ENCODE measurements around the gene WDR6.
A peak's percentile ranks its signal among the peaks of the same experiment; 100 is the strongest.
"Not testable (repeated sequence)": the region's sequence is repeated elsewhere in the genome, so short reads cannot be mapped to it uniquely, and the experiment has no call there.

Gene WDR6

DNA sequence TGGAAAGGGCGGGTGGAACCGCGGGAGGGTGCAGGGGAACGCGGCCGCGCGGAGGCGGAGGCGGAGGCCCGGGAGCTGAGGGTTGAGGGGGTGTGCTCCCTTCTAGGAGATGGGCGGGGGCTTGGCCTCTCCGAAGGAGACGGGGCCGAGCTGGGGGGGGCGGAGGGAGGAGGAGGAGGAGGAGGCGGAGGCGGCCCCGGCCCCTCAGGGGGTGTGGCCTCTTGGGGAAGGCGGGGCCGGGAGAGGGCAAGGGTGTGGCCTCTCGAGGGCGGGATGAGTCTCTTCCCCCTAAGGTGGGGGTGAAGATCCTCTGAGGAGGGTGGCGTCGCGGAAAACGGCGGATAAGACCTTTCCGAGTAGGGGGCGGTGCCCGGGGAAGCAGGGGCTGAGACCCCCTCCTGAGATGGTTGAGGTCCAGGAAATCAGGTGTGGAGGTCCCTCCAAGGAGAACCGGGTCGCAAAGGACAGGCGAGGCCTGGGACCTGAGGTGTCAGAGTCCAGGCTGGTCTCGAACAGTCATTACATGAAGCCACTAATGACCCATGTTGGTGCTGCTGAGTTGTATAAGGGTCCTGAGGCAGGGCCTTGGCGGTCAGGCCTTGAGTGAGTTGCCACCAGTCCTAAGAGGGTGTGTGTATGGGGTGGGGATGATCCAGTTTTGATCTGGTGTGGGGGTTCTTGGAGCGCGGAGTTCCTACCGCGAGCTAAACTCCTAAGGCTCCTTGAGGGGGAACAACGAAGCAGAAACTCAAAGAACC, 759 bp downstream of the WDR6 start:
- Histone ChIP-seq H2BK12ac (ENCODE audit: low read length) (no peak overlapping the region), H3K4me3 (ENCODE audit: low read length in 2 of 2) (peak overlapping the region; percentile 83 to 97), H2BK120ac (ENCODE audit: low read depth, low read length) (peak overlapping the region; percentile 37), H3K14ac (ENCODE audit: low read length) (peak overlapping the region; percentile 97), H3K9ac (ENCODE audit: low read depth, low read length, poor library complexity) (peak overlapping the region; percentile 100), H2BK5ac (ENCODE audit: low read length) (peak overlapping the region; percentile 94), H3K36me3 (replicated peaks in 1 of 2; ENCODE audit: control insufficient read depth in 2 of 2, insufficient read depth in 2 of 2, low read length in 2 of 2) (peaks cover 20 to 43% of the 10 kb centered on the region in 2 donors), H3K18ac (ENCODE audit: low read length) (peak overlapping the region; percentile 99), H3K27ac (replicated peaks; ENCODE audit: low read length) (peak overlapping the region; percentile 95), H3K79me1 (ENCODE audit: low read depth, low read length) (peaks cover 20% of the 10 kb centered on the region), H3K4me2 (ENCODE audit: insufficient read depth, low read length, poor library complexity, severe bottlenecking) (peak overlapping the region; percentile 81), H4K8ac (ENCODE audit: low read depth, low read length) (no peak overlapping the region), H2AFZ (ENCODE audit: low read length) (peak overlapping the region; percentile 89), H3K9me3 (replicated peaks in 1 of 2; ENCODE audit: control insufficient read depth in 2 of 2, insufficient read depth in 1 of 2, low read depth in 1 of 2, low read length in 2 of 2) (no peaks in the 10 kb centered on the region), H2AK5ac (ENCODE audit: low read depth, low read length) (peak overlapping the region; percentile 77), H3K27me3 (ENCODE audit: control insufficient read depth in 3 of 3, insufficient read depth in 3 of 3, low read depth in 1 of 3, low read length in 3 of 3) (no peaks in the 10 kb centered on the region), H3K4ac (ENCODE audit: low read length) (peak overlapping the region; percentile 96), H2BK15ac (ENCODE audit: low read length) (no peak overlapping the region), H3K4me1 (ENCODE audit: control insufficient read depth in 2 of 2, insufficient read depth in 1 of 2, low read depth in 1 of 2, low read length in 2 of 2) (peaks cover 13 to 15% of the 10 kb centered on the region in 2 donors), H4K91ac (ENCODE audit: low read depth, low read length, poor library complexity) (peak overlapping the region; percentile 99), H3K23ac (ENCODE audit: low read depth, low read length, poor library complexity) (peak overlapping the region; percentile 67)
- no CpG with 5 or more reads among the region's 41 CpGs for WGBS, 2 donors (ENCODE audit: extremely low coverage in 2 of 2, insufficient read length in 2 of 2, insufficient replicate concordance in 1 of 2)
- DNase-seq (ENCODE audit: low spot score) = peak; percentile 86

- not testable (repeated sequence) for DNase-seq (ENCODE audit: low spot score)
Observed at GRCh38 chr3:49008627-49009026, 1.4 kb downstream of the WDR6 start.

GRCh38 chr3:49009396-49009795, 2.2 kb downstream of the WDR6 start:
- DNase-seq (ENCODE audit: low spot score) = no peak
- Histone ChIP-seq H3K4ac (ENCODE audit: low read length) (no peak overlapping the region), H2BK15ac (ENCODE audit: low read length) (no peak overlapping the region), H3K4me1 (ENCODE audit: control insufficient read depth in 2 of 2, insufficient read depth in 1 of 2, low read depth in 1 of 2, low read length in 2 of 2) (peaks cover 11 to 15% of the 10 kb centered on the region in 2 donors), H3K79me1 (ENCODE audit: low read depth, low read length) (peaks cover 31% of the 10 kb centered on the region), H3K9me3 (replicated peaks in 1 of 2; ENCODE audit: control insufficient read depth in 2 of 2, insufficient read depth in 1 of 2, low read depth in 1 of 2, low read length in 2 of 2) (no peaks in the 10 kb centered on the region), H3K9ac (ENCODE audit: low read depth, low read length, poor library complexity) (no peak overlapping the region), H3K4me3 (ENCODE audit: low read length in 2 of 2) (no peak overlapping the region), H4K8ac (ENCODE audit: low read depth, low read length) (no peak overlapping the region), H2BK12ac (ENCODE audit: low read length) (no peak overlapping the region), H3K18ac (ENCODE audit: low read length) (no peak overlapping the region), H3K4me2 (ENCODE audit: insufficient read depth, low read length, poor library complexity, severe bottlenecking) (no peak overlapping the region), H2AFZ (ENCODE audit: low read length) (no peak overlapping the region), H3K36me3 (replicated peaks in 1 of 2; ENCODE audit: control insufficient read depth in 2 of 2, insufficient read depth in 2 of 2, low read length in 2 of 2) (peaks cover 34 to 57% of the 10 kb centered on the region in 2 donors), H3K23ac (ENCODE audit: low read depth, low read length, poor library complexity) (no peak overlapping the region), H3K14ac (ENCODE audit: low read length) (no peak overlapping the region), H2BK5ac (ENCODE audit: low read length) (no peak overlapping the region), H2BK120ac (ENCODE audit: low read depth, low read length) (no peak overlapping the region), H3K27me3 (ENCODE audit: control insufficient read depth in 3 of 3, insufficient read depth in 3 of 3, low read depth in 1 of 3, low read length in 3 of 3) (no peaks in the 10 kb centered on the region), H3K27ac (replicated peaks; ENCODE audit: low read length) (no peak overlapping the region), H2AK5ac (ENCODE audit: low read depth, low read length) (no peak overlapping the region), H4K91ac (ENCODE audit: low read depth, low read length, poor library complexity) (no peak overlapping the region)
- no CpG with 5 or more reads among the region's 3 CpGs for WGBS, 2 donors (ENCODE audit: extremely low coverage in 2 of 2, insufficient read length in 2 of 2, insufficient replicate concordance in 1 of 2)

More at GRCh38 chr3:49008627-49009026, 1.4 kb downstream of the WDR6 start:
- not testable (repeated sequence) for H3K14ac ChIP-seq (ENCODE audit: low read length); H2BK15ac ChIP-seq (ENCODE audit: low read length); H2AK5ac ChIP-seq (ENCODE audit: low read depth, low read length); H2BK120ac ChIP-seq (ENCODE audit: low read depth, low read length); H2BK5ac ChIP-seq (ENCODE audit: low read length); H3K4me2 ChIP-seq (ENCODE audit: insufficient read depth, low read length, poor library complexity, severe bottlenecking); H3K18ac ChIP-seq (ENCODE audit: low read length); H3K9ac ChIP-seq (ENCODE audit: low read depth, low read length, poor library complexity); H4K8ac ChIP-seq (ENCODE audit: low read depth, low read length); H3K27me3 ChIP-seq (ENCODE audit: control insufficient read depth in 3 of 3, insufficient read depth in 3 of 3, low read depth in 1 of 3, low read length in 3 of 3); H3K9me3 ChIP-seq (replicated peaks in 1 of 2; ENCODE audit: control insufficient read depth in 2 of 2, insufficient read depth in 1 of 2, low read depth in 1 of 2, low read length in 2 of 2); H4K91ac ChIP-seq (ENCODE audit: low read depth, low read length, poor library complexity); H2BK12ac ChIP-seq (ENCODE audit: low read length); H3K23ac ChIP-seq (ENCODE audit: low read depth, low read length, poor library complexity); H3K4ac ChIP-seq (ENCODE audit: low read length); H2AFZ ChIP-seq (ENCODE audit: low read length); H3K27ac ChIP-seq (replicated peaks; ENCODE audit: low read length)
- H3K79me1 ChIP-seq (ENCODE audit: low read depth, low read length) = peaks cover 26% of the 10 kb centered on the region
- H3K36me3 ChIP-seq (replicated peaks in 1 of 2; ENCODE audit: control insufficient read depth in 2 of 2, insufficient read depth in 2 of 2, low read length in 2 of 2) = peaks cover 26 to 49% of the 10 kb centered on the region in 2 donors
- peak overlapping the region; percentile 81 to 83 for H3K4me3 ChIP-seq (ENCODE audit: low read length in 2 of 2)
- no CpG with 5 or more reads among the region's 5 CpGs for WGBS, 2 donors (ENCODE audit: extremely low coverage in 2 of 2, insufficient read length in 2 of 2, insufficient replicate concordance in 1 of 2)
- H3K4me1 ChIP-seq (ENCODE audit: control insufficient read depth in 2 of 2, insufficient read depth in 1 of 2, low read depth in 1 of 2, low read length in 2 of 2) = peaks cover 13 to 15% of the 10 kb centered on the region in 2 donors

GRCh38 chr3:49012441-49013017, 5.3 kb downstream of the WDR6 start:
- Histone ChIP-seq H3K4ac (ENCODE audit: low read length) (no peak overlapping the region), H3K23ac (ENCODE audit: low read depth, low read length, poor library complexity) (no peak overlapping the region), H3K27ac (replicated peaks; ENCODE audit: low read length) (no peak overlapping the region), H2BK15ac (ENCODE audit: low read length) (no peak overlapping the region), H3K9me3 (replicated peaks in 1 of 2; ENCODE audit: control insufficient read depth in 2 of 2, insufficient read depth in 1 of 2, low read depth in 1 of 2, low read length in 2 of 2) (no peaks in the 10 kb centered on the region), H3K18ac (ENCODE audit: low read length) (no peak overlapping the region), H2BK5ac (ENCODE audit: low read length) (no peak overlapping the region), H3K4me2 (ENCODE audit: insufficient read depth, low read length, poor library complexity, severe bottlenecking) (no peak overlapping the region), H3K14ac (ENCODE audit: low read length) (no peak overlapping the region), H2AK5ac (ENCODE audit: low read depth, low read length) (no peak overlapping the region), H2AFZ (ENCODE audit: low read length) (no peak overlapping the region), H2BK12ac (ENCODE audit: low read length) (no peak overlapping the region), H2BK120ac (ENCODE audit: low read depth, low read length) (no peak overlapping the region), H3K36me3 (replicated peaks in 1 of 2; ENCODE audit: control insufficient read depth in 2 of 2, insufficient read depth in 2 of 2, low read length in 2 of 2) (peaks cover 57 to 85% of the 10 kb centered on the region in 2 donors), H3K4me3 (ENCODE audit: low read length in 2 of 2) (no peak overlapping the region), H3K4me1 (ENCODE audit: control insufficient read depth in 2 of 2, insufficient read depth in 1 of 2, low read depth in 1 of 2, low read length in 2 of 2) (peaks cover 10% of the 10 kb centered on the region in 2 donors), H4K91ac (ENCODE audit: low read depth, low read length, poor library complexity) (no peak overlapping the region), H3K9ac (ENCODE audit: low read depth, low read length, poor library complexity) (no peak overlapping the region), H4K8ac (ENCODE audit: low read depth, low read length) (peak overlapping the region; percentile 30), H3K79me1 (ENCODE audit: low read depth, low read length) (peaks cover 32% of the 10 kb centered on the region), H3K27me3 (ENCODE audit: control insufficient read depth in 3 of 3, insufficient read depth in 3 of 3, low read depth in 1 of 3, low read length in 3 of 3) (no peaks in the 10 kb centered on the region)
- no CpG with 5 or more reads among the region's 17 CpGs for WGBS, 2 donors (ENCODE audit: extremely low coverage in 2 of 2, insufficient read length in 2 of 2, insufficient replicate concordance in 1 of 2)
- DNase-seq (ENCODE audit: low spot score) = no peak
